IMR-90 (cell line): ENCODE results near the gene TENT4B. TPM values are rescaled to one million over a fixed set of nuclear protein-coding genes. Genes with fewer than 3 reads are reported as not detected.

Experiments
- ATAC-seq: fragments of 200-7000 bp; cut with Tn5 transposase; 2 replicates; pipeline ENCODE4 v1.9.1; 2020; ENCODE audit warnings: low read depth, mild to moderate bottlenecking, moderate library complexity
- BruUV-seq: library from RNA; stranded (reverse); fragments of 400-500 nt; replicated peaks from 2 replicates; lab custom pipeline; 2021; lab: Mats Ljungman, UMichigan
- CTCF ChIA-PET: fragments of 300-600 bp; formaldehyde crosslinking; extraction: SDS; loops from one replicate; lab custom pipeline; 2021; ENCODE audit warnings: antibody characterized with exemption; lab: Yijun Ruan, JAX
- POLR2A ChIA-PET: fragments of 300-600 bp; sonication (Branson Sonifier 250); formaldehyde crosslinking; loops from one replicate; lab custom pipeline; 2022; ENCODE audit warnings: antibody characterized with exemption; ENCODE audit not compliant: unreplicated experiment; lab: Charles Lee
- DNase-seq: peaks from one replicate; pipeline ENCODE4 v3.0.0; 2013
- H2AFZ ChIP-seq: replicated peaks from 2 replicates; pipeline ENCODE3; 2013; ENCODE audit warnings: low read length, mild to moderate bottlenecking; ENCODE audit not compliant: poor library complexity
- H2AK5ac ChIP-seq: 2 replicates; pipeline ENCODE4 v1.6.1; 2013; ENCODE audit warnings: low read depth, low read length, inconsistent platforms
- H2AK9ac ChIP-seq: replicated peaks from 2 replicates; pipeline ENCODE3; 2013; ENCODE audit warnings: mild to moderate bottlenecking, low read depth, low read length, moderate library complexity; ENCODE audit not compliant: poor library complexity
- H2BK120ac ChIP-seq: 2 replicates; pipeline ENCODE4 v1.6.1; 2013; ENCODE audit warnings: low read depth, low read length, inconsistent platforms
- H2BK15ac ChIP-seq: 3 replicates; pipeline ENCODE4 v1.6.1; 2013; ENCODE audit warnings: low read depth, low read length, inconsistent platforms
- H2BK20ac ChIP-seq: 2 replicates; pipeline ENCODE4 v1.6.1; 2013; ENCODE audit warnings: low read depth, mild to moderate bottlenecking, inconsistent platforms, low read length, moderate library complexity
- H2BK5ac ChIP-seq: 2 replicates; pipeline ENCODE4 v1.6.1; 2013; ENCODE audit warnings: mild to moderate bottlenecking, low read depth, low read length, inconsistent platforms; ENCODE audit not compliant: poor library complexity, severe bottlenecking
- H3K14ac ChIP-seq: replicated peaks from 2 replicates; pipeline ENCODE4 v1.6.1; 2013; ENCODE audit warnings: low read depth, low read length, inconsistent platforms
- H3K18ac ChIP-seq: 2 replicates; pipeline ENCODE4 v1.6.1; 2013; ENCODE audit warnings: low read depth, low read length, control low read depth
- H3K23ac ChIP-seq: 2 replicates; pipeline ENCODE4 v1.6.1; 2013; ENCODE audit warnings: low read depth, low read length, inconsistent platforms
- H3K27ac ChIP-seq: 2 replicates; pipeline ENCODE4 v1.5.1; 2013; ENCODE audit warnings: mild to moderate bottlenecking, control low read depth, low read length; ENCODE audit not compliant: insufficient read depth
- H3K27me3 ChIP-seq: 2 replicates; pipeline ENCODE4 v1.6.1; 2013; ENCODE audit warnings: low read length; ENCODE audit not compliant: control insufficient read depth, insufficient read depth
- H3K36me3 ChIP-seq: 2 replicates; pipeline ENCODE4 v1.6.1; 2013; ENCODE audit warnings: low read length, mixed read lengths; ENCODE audit not compliant: control insufficient read depth, insufficient read depth
- H3K4ac ChIP-seq: 2 replicates; pipeline ENCODE4 v1.6.1; 2013; ENCODE audit warnings: low read depth, low read length, inconsistent platforms
- H3K4me1 ChIP-seq: 2 replicates; pipeline ENCODE4 v1.6.1; 2013; ENCODE audit warnings: low read length, mixed read lengths; ENCODE audit not compliant: control insufficient read depth, insufficient read depth
- H3K4me2 ChIP-seq: 2 replicates; pipeline ENCODE4 v1.6.1; 2013; ENCODE audit warnings: low read depth, mild to moderate bottlenecking, control low read depth, low read length, moderate library complexity
- H3K4me3 ChIP-seq: 2 replicates; pipeline ENCODE4 v1.5.1; 2013; ENCODE audit warnings: low read depth, mild to moderate bottlenecking, control low read depth, low read length, moderate library complexity; ENCODE audit not compliant: insufficient read depth
- H3K56ac ChIP-seq: 2 replicates; pipeline ENCODE4 v1.6.1; 2013; ENCODE audit warnings: low read length, inconsistent platforms; ENCODE audit not compliant: insufficient read depth; ENCODE audit errors: extremely low read depth
- H3K79me1 ChIP-seq, 2 experiments: 2 replicates each; pipeline ENCODE4 v1.6.1; 2013; ENCODE audit warnings: low read length in 2 of 2, inconsistent platforms in 1 of 2, low read depth in 1 of 2
- H3K9ac ChIP-seq: 2 replicates; pipeline ENCODE4 v1.6.1; 2013; ENCODE audit warnings: low read depth, low read length, control low read depth
- H3K9me1 ChIP-seq: 2 replicates; pipeline ENCODE4 v1.6.1; 2013; ENCODE audit warnings: low read length, inconsistent platforms; ENCODE audit not compliant: insufficient read depth
- H3K9me3 ChIP-seq: 2 replicates; pipeline ENCODE4 v1.6.1; 2013; ENCODE audit warnings: low read length; ENCODE audit not compliant: control insufficient read depth, insufficient read depth
- H4K20me1 ChIP-seq: 2 replicates; pipeline ENCODE4 v1.6.1; 2013; ENCODE audit warnings: low read length, inconsistent platforms; ENCODE audit not compliant: insufficient read depth
- H4K5ac ChIP-seq: 2 replicates; pipeline ENCODE4 v1.6.1; 2013; ENCODE audit warnings: mild to moderate bottlenecking, low read depth, low read length, control low read depth
- H4K8ac ChIP-seq, 2 experiments: 2 replicates each; pipeline ENCODE4 v1.6.1; 2013; ENCODE audit warnings: low read depth in 2 of 2, low read length in 2 of 2, control low read depth in 1 of 2, inconsistent platforms in 1 of 2
- H4K91ac ChIP-seq: 2 replicates; pipeline ENCODE4 v1.6.1; 2013; ENCODE audit warnings: low read depth, low read length, inconsistent platforms; ENCODE audit not compliant: insufficient read depth
- CEBPB ChIP-seq: IDR thresholded peaks from 2 replicates; pipeline ENCODE4 v1.6.1; 2012; ENCODE audit warnings: low read depth, low read length, improper control_type of control experiment
- CHD1 ChIP-seq: IDR thresholded peaks from 2 replicates; pipeline ENCODE4 v1.6.1; 2012; ENCODE audit warnings: low read depth, low read length, improper control_type of control experiment
- MAFK ChIP-seq: IDR thresholded peaks from 2 replicates; pipeline ENCODE4 v1.6.1; 2012; ENCODE audit warnings: low read depth, low read length, improper control_type of control experiment
- MXI1 ChIP-seq: IDR thresholded peaks from 2 replicates; pipeline ENCODE4 v1.6.1; 2012; ENCODE audit warnings: low read depth, mild to moderate bottlenecking, low read length, moderate library complexity, borderline replicate concordance
- NFE2L2 ChIP-seq: fragments of 150-350 bp; IDR thresholded peaks from 2 replicates; pipeline ENCODE4 v1.6.1; 2016; ENCODE audit warnings: low read depth, mild to moderate bottlenecking, low read length
- RAD21 ChIP-seq: IDR thresholded peaks from 2 replicates; pipeline ENCODE4 v1.6.1; 2012; ENCODE audit warnings: low read length, improper control_type of control experiment
- RFX5 ChIP-seq: IDR thresholded peaks from 2 replicates; pipeline ENCODE4 v1.8.0; 2012; ENCODE audit warnings: low read depth, mild to moderate bottlenecking, low read length, moderate library complexity
- SMC3 ChIP-seq: fragments of 150-350 bp; IDR thresholded peaks from 2 replicates; pipeline ENCODE4 v1.6.1; 2016; ENCODE audit warnings: low read depth, mild to moderate bottlenecking, antibody characterized with exemption, low read length, moderate library complexity
- WGBS, 2 experiments: methylation state at CpG; one replicate each; pipeline versions ENCODE4 v1.1.5 to v1.1.7; 2013; ENCODE audit warnings: missing lambda C conversion rate in 2 of 2; ENCODE audit not compliant: insufficient read length in 1 of 2; ENCODE audit errors: extremely low coverage in 2 of 2; 5-methylcytosine and 5-hydroxymethylcytosine counted together
- dilution Hi-C: fragments of 300-500 bp; cut with HindIII; formaldehyde crosslinking; loops from one replicate; pipeline ENCODE4 v1.14.3; 2018; ENCODE audit warnings: low sequenced_read_pairs; ENCODE audit not compliant: unreplicated experiment
- in situ Hi-C: fragments of 300-500 bp; cut with MboI; formaldehyde crosslinking; loops from 3 replicates; pipeline ENCODE4 v1.14.3; 2019; ENCODE audit warnings: low sequenced_read_pairs, inconsistent platforms, mixed read lengths
- intact Hi-C: fragments of 100-400 bp; cut with micrococcal nuclease; formaldehyde crosslinking; loops from 2 replicates; pipeline ENCODE4 v1.10.0; 2022
- polyA plus RNA-seq, 3 experiments: library from polyadenylated mRNA; depleted of rRNA; stranded (reverse); fragments of >200 nt; gene quantifications; 2 replicates each; pipeline ENCODE4 v1.2.3, GENCODE V29; 2012; ENCODE audit warnings: low replicate concordance in 1 of 3
- total RNA-seq: library from RNA; depleted of rRNA; stranded (reverse); fragments of >200 nt; gene quantifications from 2 replicates; pipeline ENCODE4 v1.2.3, GENCODE V29; 2012
- TF ChIP-seq, protein P1 (sequence below): conservative IDR thresholded peaks from 2 replicates; pipeline ENCODE4 v1.5.1; 2012; ENCODE audit warnings: mild to moderate bottlenecking, low read depth, low read length, improper control_type of control experiment
- TF ChIP-seq, protein P2 (sequence below): fragments of 150-350 bp; IDR thresholded peaks from 2 replicates; pipeline ENCODE4 v1.6.1; 2016; ENCODE audit warnings: low read depth, mild to moderate bottlenecking, low read length, moderate library complexity, borderline replicate concordance

TENT4B gene
- total and polyA plus RNA-seq, 2 of the 4 experiments (the other 2 are of a cell fraction), result 4.1 to 7.0 TPM

DNA sequence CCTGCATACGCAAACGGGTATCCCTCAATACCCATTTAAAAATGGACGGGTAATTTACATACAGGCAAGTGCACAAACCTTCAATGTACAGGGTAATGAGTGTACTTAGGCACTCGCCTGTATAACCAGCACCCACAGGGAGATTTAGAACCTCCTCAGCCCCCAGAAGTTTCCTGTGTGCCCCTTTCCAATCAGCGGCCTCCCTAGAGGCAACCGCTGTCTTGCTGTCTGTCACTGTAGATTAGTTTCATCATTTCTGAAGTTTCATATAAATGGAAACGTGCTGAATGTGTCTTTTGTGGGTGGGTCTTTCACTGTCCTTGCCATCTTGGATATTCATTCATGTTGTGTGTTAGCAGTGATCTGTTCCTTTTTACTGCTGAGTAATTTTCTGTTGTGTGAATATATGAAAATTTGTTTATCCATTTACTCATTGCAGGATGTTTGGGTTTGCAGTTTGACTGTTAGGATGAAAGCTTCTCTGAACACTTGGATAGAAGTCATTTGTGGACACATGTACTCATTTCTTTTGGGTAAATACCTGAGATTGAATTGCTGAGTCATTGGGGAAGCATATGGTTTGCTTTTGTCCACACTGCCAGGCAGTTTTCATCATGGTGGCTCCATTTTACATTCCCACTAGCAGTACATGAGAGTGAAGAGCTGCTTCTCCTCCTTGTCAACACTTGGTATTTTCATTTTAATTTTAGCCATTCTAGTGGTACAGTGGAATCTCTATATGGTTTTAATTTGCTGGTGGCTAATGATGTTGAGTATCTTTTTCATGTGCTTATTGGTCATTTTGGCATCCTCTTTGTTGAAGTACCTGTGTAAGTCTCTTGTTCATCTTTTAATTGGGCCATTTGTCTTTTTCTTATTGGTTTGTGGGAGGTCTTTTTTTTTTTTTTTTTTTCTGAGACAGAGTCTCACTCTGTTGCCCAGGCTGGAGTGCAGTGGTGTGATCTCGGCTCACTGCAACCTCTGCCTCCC is 111.1 kb downstream of the TENT4B start:
- peaks cover 16 to 33% of the 10 kb centered on the region in 2 experiments; a peak in 3 of 4 replicates for H3K79me1 ChIP-seq
- WGBS, 2 experiments, result 100% methylated on average over 1 of the region's 8 CpGs; no CpG with 5 or more reads in 1 of the 2 experiments
- H3K27ac ChIP-seq, result no peak overlapping the region
- no peak overlapping the region for H3K56ac ChIP-seq
- no peak overlapping the region for H3K23ac ChIP-seq
- in situ Hi-C loops (no loop called here), dilution Hi-C loops (no loop called here), intact Hi-C loops (no loop called here)
- ATAC-seq (no peak), DNase-seq (peak; percentile 65)
- no peak overlapping the region for H3K4me2 ChIP-seq
- H4K91ac ChIP-seq, result no peak overlapping the region
- H2AK9ac ChIP-seq, result no peak overlapping the region
- no peak overlapping the region for H2AFZ ChIP-seq
- peak overlapping the region; percentile 38; the same call in 1 of the 2 replicates for H3K14ac ChIP-seq
- ChIA-PET POLR2A (no interaction called here), CTCF (no interaction called here)
- no peak overlapping the region for H3K4me3 ChIP-seq
- H3K18ac ChIP-seq, result 0 out of 2 replicates have a peak overlapping the region, but pooled peaks have one; percentile 18
- peaks cover 6% of the 10 kb centered on the region for H3K27me3 ChIP-seq
- H3K9me1 ChIP-seq, result peaks cover 13% of the 10 kb centered on the region; the same call in 1 of the 2 replicates
- H3K4me1 ChIP-seq, result peaks cover 24% of the 10 kb centered on the region
- no peaks in the 10 kb centered on the region for H4K20me1 ChIP-seq
- H4K5ac ChIP-seq, result no peak overlapping the region
- no peak overlapping the region for H3K9ac ChIP-seq
- H3K9me3 ChIP-seq, result peaks cover 4% of the 10 kb centered on the region
- peak overlapping the region in 1 of 2 experiments; percentile 26; a peak in 1 of 4 replicates for H4K8ac ChIP-seq
- H2AK5ac ChIP-seq, result no peak overlapping the region
- no peak for TF ChIP-seq MXI1
- TF ChIP-seq RFX5, result no peak
- no peak for TF ChIP-seq CHD1
- TF ChIP-seq SMC3, result no peak
- no peak for TF ChIP-seq CEBPB
- TF ChIP-seq, protein P1, sequence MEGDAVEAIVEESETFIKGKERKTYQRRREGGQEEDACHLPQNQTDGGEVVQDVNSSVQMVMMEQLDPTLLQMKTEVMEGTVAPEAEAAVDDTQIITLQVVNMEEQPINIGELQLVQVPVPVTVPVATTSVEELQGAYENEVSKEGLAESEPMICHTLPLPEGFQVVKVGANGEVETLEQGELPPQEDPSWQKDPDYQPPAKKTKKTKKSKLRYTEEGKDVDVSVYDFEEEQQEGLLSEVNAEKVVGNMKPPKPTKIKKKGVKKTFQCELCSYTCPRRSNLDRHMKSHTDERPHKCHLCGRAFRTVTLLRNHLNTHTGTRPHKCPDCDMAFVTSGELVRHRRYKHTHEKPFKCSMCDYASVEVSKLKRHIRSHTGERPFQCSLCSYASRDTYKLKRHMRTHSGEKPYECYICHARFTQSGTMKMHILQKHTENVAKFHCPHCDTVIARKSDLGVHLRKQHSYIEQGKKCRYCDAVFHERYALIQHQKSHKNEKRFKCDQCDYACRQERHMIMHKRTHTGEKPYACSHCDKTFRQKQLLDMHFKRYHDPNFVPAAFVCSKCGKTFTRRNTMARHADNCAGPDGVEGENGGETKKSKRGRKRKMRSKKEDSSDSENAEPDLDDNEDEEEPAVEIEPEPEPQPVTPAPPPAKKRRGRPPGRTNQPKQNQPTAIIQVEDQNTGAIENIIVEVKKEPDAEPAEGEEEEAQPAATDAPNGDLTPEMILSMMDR, result no peak
- TF ChIP-seq RAD21, result no peak
- peak; percentile 44; the same call in 1 of the 2 replicates for TF ChIP-seq MAFK
- TF ChIP-seq NFE2L2, result peak; percentile 96
- TF ChIP-seq, protein P2, sequence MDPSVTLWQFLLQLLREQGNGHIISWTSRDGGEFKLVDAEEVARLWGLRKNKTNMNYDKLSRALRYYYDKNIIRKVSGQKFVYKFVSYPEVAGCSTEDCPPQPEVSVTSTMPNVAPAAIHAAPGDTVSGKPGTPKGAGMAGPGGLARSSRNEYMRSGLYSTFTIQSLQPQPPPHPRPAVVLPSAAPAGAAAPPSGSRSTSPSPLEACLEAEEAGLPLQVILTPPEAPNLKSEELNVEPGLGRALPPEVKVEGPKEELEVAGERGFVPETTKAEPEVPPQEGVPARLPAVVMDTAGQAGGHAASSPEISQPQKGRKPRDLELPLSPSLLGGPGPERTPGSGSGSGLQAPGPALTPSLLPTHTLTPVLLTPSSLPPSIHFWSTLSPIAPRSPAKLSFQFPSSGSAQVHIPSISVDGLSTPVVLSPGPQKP, result no peak
- H3K36me3 ChIP-seq, result no peaks in the 10 kb centered on the region
- H3K4ac ChIP-seq, result peak overlapping the region; percentile 59
- H2BK120ac ChIP-seq, result peak overlapping the region; percentile 17
- no peak overlapping the region for H2BK15ac ChIP-seq
- BruUV-seq, result no TSS peak
- peak overlapping the region; percentile 54 for H2BK20ac ChIP-seq
- H2BK5ac ChIP-seq, result peak overlapping the region; percentile 16
